MCF 10A (cell line): Measurements from ENCODE around the gene POLR1E. TPM values are rescaled to one million over a fixed set of nuclear protein-coding genes. Genes with fewer than 3 reads are reported as not detected.

Experiments
- BruUV-seq: library from RNA; stranded (reverse); fragments of 400-500 nt; replicated peaks from 2 replicates; lab custom pipeline; 2021; lab: Mats Ljungman, UMichigan
- CTCF ChIA-PET: fragments of 300-600 bp; sonication (Branson Sonifier 250); formaldehyde crosslinking; extraction: SDS; loops from one replicate; lab custom pipeline; 2021; ENCODE audit warnings: antibody characterized with exemption, inconsistent platforms; lab: Yijun Ruan, JAX
- POLR2A ChIA-PET: fragments of 300-600, 350-650 bp; sonication (Branson Sonifier 250); formaldehyde crosslinking; extraction: SDS; loops from one replicate; lab custom pipeline; 2020; ENCODE audit warnings: antibody characterized with exemption, inconsistent platforms; lab: Yijun Ruan, JAX
- DNase-seq: peaks from one replicate; pipeline ENCODE4 v3.0.0-alpha.2; 2018; ENCODE audit not compliant: unreplicated experiment
- H3K27ac Mint-ChIP-seq: one replicate; pipeline ENCODE4 v1.8.0; 2022; ENCODE audit warnings: mild to moderate bottlenecking, low read depth, mixed read lengths; ENCODE audit not compliant: unreplicated experiment
- H3K27me3 Mint-ChIP-seq: one replicate; pipeline ENCODE4 v1.8.0; 2022; ENCODE audit warnings: mixed read lengths; ENCODE audit not compliant: insufficient read depth, unreplicated experiment
- H3K36me3 Mint-ChIP-seq: one replicate; pipeline ENCODE4 v1.8.0; 2022; ENCODE audit warnings: mild to moderate bottlenecking, moderate library complexity, mixed read lengths; ENCODE audit not compliant: insufficient read depth, unreplicated experiment
- H3K4me1 Mint-ChIP-seq: one replicate; pipeline ENCODE4 v1.8.0; 2022; ENCODE audit warnings: mixed read lengths; ENCODE audit not compliant: insufficient read depth, unreplicated experiment
- H3K4me3 Mint-ChIP-seq: one replicate; pipeline ENCODE4 v1.8.0; 2022; ENCODE audit warnings: mild to moderate bottlenecking, moderate library complexity, mixed read lengths; ENCODE audit not compliant: unreplicated experiment
- H3K9me3 Mint-ChIP-seq: one replicate; pipeline ENCODE4 v1.8.0; 2022; ENCODE audit warnings: mixed read lengths; ENCODE audit not compliant: unreplicated experiment
- intact Hi-C: fragments of 100-400 bp; cut with micrococcal nuclease; formaldehyde crosslinking; loops from 2 replicates; pipeline ENCODE4 v1.14.1; 2022
- total RNA-seq: library from RNA; stranded (reverse); gene quantifications from 2 replicates; pipeline ENCODE4 v1.2.3, GENCODE V29; 2022
- TF ChIP-seq, protein P1 (sequence below): fragments of 200-600 bp; IDR thresholded peaks from one replicate; pipeline ENCODE4 v1.8.0; 2022; ENCODE audit warnings: antibody characterized with exemption, mild to moderate bottlenecking; ENCODE audit not compliant: unreplicated experiment

The POLR1E gene
- total RNA-seq, 1 experiment from 2014 or later, result 50.3 TPM

DNA sequence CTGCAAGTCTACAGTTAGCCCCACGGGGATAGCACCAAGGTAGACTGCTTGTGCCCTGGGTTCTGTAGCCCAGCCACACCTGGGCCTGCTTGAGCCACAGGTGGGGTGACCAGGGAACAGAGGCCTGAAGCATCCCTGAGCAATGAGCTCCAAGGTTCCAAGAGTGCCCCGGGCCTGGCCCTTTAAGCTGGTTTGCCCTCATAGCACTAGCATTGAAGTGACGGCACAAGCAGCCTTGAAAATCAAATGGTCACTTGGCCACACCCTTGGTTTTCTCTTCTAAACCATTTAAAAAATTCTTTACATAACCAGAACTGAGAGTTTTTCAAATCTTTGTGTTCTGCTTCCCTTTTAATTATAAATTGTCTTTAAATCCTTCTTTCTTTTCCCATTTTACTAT is 65.7 kb downstream of the POLR1E start:
- Mint-ChIP-seq H3K9me3 (no peaks in the 10 kb centered on the region), H3K4me1 (no peaks in the 10 kb centered on the region), H3K4me3 (no peak overlapping the region), H3K36me3 (no peaks in the 10 kb centered on the region), H3K27ac (no peak overlapping the region), H3K27me3 (no peaks in the 10 kb centered on the region)
- ChIA-PET POLR2A (no interaction called here), CTCF (no interaction called here)
- no TSS peak for BruUV-seq
- no peak for DNase-seq
- intact Hi-C loops, result no loop called here
- TF ChIP-seq, protein P1, sequence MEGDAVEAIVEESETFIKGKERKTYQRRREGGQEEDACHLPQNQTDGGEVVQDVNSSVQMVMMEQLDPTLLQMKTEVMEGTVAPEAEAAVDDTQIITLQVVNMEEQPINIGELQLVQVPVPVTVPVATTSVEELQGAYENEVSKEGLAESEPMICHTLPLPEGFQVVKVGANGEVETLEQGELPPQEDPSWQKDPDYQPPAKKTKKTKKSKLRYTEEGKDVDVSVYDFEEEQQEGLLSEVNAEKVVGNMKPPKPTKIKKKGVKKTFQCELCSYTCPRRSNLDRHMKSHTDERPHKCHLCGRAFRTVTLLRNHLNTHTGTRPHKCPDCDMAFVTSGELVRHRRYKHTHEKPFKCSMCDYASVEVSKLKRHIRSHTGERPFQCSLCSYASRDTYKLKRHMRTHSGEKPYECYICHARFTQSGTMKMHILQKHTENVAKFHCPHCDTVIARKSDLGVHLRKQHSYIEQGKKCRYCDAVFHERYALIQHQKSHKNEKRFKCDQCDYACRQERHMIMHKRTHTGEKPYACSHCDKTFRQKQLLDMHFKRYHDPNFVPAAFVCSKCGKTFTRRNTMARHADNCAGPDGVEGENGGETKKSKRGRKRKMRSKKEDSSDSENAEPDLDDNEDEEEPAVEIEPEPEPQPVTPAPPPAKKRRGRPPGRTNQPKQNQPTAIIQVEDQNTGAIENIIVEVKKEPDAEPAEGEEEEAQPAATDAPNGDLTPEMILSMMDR, result no peak

DNA sequence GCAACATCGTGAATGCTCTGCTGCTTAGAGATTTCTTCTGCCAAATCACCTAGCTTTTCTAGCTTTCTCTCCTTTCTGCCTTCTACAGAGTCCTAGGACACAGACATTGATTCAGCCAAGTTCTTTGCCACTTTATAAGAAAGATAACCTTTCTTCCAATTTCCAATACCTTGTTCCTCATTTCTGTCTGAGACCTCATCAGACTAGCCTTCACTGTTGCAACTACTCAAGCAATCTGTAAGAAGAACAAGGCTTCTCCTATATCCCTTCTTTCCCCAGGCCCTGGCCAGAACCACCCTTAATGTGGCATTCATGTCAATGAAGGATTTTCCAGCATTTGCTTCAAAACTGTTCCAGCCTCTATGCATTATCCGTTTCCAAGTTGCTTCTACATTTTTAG is 66.1 kb downstream of the POLR1E start:
- BruUV-seq, result no TSS peak
- Mint-ChIP-seq H3K4me1 (no peaks in the 10 kb centered on the region), H3K9me3 (no peaks in the 10 kb centered on the region), H3K27me3 (no peaks in the 10 kb centered on the region), H3K36me3 (no peaks in the 10 kb centered on the region), H3K4me3 (no peak overlapping the region), H3K27ac (no peak overlapping the region)
- ChIA-PET CTCF (no interaction called here), POLR2A (no interaction called here)
- intact Hi-C loops, result no loop called here
- no peak for DNase-seq
- TF ChIP-seq, protein P1, result no peak

Other genes with a start within 250 kb of the POLR1E start
- gene GRHPR, start 63.3 kb upstream of the POLR1E start, total RNA-seq, result 114 and 121 TPM in 2 replicates
- gene ZBTB5, start 20.5 kb upstream of the POLR1E start, total RNA-seq, result 8.9 and 9.0 TPM in 2 replicates
- gene FBXO10, start 90.4 kb downstream of the POLR1E start, total RNA-seq, result 3.4 and 4.6 TPM in 2 replicates
- gene TOMM5, start 106.6 kb downstream of the POLR1E start, total RNA-seq, result 151 and 164 TPM in 2 replicates
- not detected in 2 replicates for gene FRMPD1, start 165.0 kb downstream of the POLR1E start, total RNA-seq